AG08396 (cell line): Measurements from ENCODE around the gene NADK.
"Not testable (repeated sequence)": the region's sequence is repeated elsewhere in the genome, so short reads cannot be mapped to it uniquely, and the experiment has no call there.

Source experiments
- DNase-seq: peaks from one replicate; pipeline ENCODE4 v3.0.0; 2012; ENCODE audit warnings: low spot score, mixed read lengths

The NADK gene

GRCh38 chr1:1704284-1704957 lies 73.8 kb downstream of the NADK start:
- not testable (repeated sequence) for DNase-seq

GRCh38 chr1:1703796-1704195 lies 74.5 kb downstream of the NADK start:
- no peak for DNase-seq

DNA sequence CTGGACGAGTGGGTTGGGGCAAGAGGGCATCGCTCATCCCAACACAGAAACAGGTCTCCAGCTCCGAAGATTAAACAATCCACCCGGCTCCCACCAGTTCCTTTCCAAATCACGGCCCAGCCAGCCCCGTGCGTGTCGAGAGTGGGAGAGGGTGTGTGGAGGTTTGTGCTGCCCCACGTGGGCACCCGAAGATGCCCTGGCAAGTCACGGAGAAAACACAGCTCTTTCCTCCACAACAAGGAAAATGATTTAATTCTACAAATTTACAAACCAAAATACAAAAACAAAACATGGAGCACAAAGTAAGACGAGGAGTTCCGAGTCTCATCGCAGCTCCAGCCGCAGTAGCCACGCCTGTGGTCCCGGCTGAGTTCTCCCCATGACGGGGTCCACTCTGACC lies 75.8 kb downstream of the NADK start:
- not testable (repeated sequence) for DNase-seq
